ENCODE results near the gene COMP. TPM values are rescaled to one million over a fixed set of nuclear protein-coding genes. Genes with fewer than 3 reads are reported as not detected.
A peak's percentile ranks its signal among the peaks of the same experiment; 100 is the strongest.

COMP gene
- total RNA-seq, 1 experiment from 2014 or later, result not detected

DNA sequence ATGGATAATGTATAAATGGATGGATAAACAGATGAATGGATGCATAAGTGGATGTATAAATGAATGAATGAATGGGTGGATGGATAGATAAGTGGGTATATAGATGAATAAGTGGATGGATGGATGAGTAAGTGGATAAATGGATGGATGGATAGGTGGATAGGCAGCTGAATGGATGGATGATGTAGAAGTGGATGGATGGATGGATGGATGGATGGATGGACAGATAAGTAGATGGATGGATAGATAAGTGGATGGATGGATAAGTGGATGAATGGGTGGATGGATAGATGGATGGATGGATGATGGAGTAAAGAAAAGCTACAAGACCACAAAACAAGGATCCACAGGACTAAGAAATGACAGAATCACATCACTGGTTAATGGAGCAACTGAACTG lies 9.0 kb upstream of the COMP start:
- no peak for DNase-seq
- H3K36me3 Mint-ChIP-seq (ENCODE audit: insufficient read depth, unreplicated experiment), result no peaks in the 10 kb centered on the region
- TF ChIP-seq, protein P1, sequence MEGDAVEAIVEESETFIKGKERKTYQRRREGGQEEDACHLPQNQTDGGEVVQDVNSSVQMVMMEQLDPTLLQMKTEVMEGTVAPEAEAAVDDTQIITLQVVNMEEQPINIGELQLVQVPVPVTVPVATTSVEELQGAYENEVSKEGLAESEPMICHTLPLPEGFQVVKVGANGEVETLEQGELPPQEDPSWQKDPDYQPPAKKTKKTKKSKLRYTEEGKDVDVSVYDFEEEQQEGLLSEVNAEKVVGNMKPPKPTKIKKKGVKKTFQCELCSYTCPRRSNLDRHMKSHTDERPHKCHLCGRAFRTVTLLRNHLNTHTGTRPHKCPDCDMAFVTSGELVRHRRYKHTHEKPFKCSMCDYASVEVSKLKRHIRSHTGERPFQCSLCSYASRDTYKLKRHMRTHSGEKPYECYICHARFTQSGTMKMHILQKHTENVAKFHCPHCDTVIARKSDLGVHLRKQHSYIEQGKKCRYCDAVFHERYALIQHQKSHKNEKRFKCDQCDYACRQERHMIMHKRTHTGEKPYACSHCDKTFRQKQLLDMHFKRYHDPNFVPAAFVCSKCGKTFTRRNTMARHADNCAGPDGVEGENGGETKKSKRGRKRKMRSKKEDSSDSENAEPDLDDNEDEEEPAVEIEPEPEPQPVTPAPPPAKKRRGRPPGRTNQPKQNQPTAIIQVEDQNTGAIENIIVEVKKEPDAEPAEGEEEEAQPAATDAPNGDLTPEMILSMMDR (IDR thresholded peaks at IDR 0.05; ENCODE audit: unreplicated experiment), result no peak
- CTCF ChIA-PET, result no interaction called here
- intact Hi-C loops (cut with micrococcal nuclease; ENCODE audit: unreplicated experiment), result no loop called here
- no TSS peak for BruUV-seq (replicated peaks)
- no peaks in the 10 kb centered on the region for H3K9me3 Mint-ChIP-seq (ENCODE audit: low read depth, unreplicated experiment)
- no peak overlapping the region for H3K27ac Mint-ChIP-seq (ENCODE audit: unreplicated experiment)
- no peaks in the 10 kb centered on the region for H3K27me3 Mint-ChIP-seq (ENCODE audit: unreplicated experiment)
- no peaks in the 10 kb centered on the region for H3K4me1 Mint-ChIP-seq (ENCODE audit: low read depth, unreplicated experiment)
- H3K4me3 Mint-ChIP-seq (ENCODE audit: low read depth, unreplicated experiment), result no peak overlapping the region

DNA sequence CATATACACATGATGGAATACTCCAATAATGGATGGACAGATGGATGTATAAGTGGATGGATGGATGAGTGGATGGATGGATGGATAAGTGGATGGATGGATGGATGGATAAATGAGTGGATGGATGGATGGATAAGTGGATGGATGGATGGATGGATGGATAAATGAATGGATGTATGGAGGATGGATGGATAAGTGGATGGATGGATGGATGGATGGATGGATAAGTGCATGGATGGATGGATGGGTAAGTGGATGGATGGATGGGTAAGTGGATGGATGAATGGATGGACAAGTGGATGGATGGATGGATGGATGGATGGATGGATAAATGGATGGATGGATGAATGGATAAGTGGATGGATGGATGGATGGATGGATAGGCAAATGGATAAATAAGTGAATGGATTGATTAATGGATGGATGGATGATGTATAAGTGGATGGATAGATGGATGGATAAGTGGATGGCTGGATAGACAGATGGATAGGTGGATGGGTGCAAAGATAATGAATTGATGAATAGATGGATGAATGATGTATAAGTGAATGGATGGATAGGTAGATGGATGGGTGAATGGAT lies 8.4 kb upstream of the COMP start:
- CTCF ChIA-PET, result no interaction called here
- intact Hi-C loops (cut with micrococcal nuclease; ENCODE audit: unreplicated experiment), result no loop called here
- TF ChIP-seq, protein P1 (IDR thresholded peaks at IDR 0.05; ENCODE audit: unreplicated experiment), result no peak
- H3K27ac Mint-ChIP-seq (ENCODE audit: unreplicated experiment), result no peak overlapping the region
- no peak for DNase-seq
- no peaks in the 10 kb centered on the region for H3K27me3 Mint-ChIP-seq (ENCODE audit: unreplicated experiment)
- no peaks in the 10 kb centered on the region for H3K36me3 Mint-ChIP-seq (ENCODE audit: insufficient read depth, unreplicated experiment)
- no peaks in the 10 kb centered on the region for H3K9me3 Mint-ChIP-seq (ENCODE audit: low read depth, unreplicated experiment)
- H3K4me1 Mint-ChIP-seq (ENCODE audit: low read depth, unreplicated experiment), result no peaks in the 10 kb centered on the region
- H3K4me3 Mint-ChIP-seq (ENCODE audit: low read depth, unreplicated experiment), result no peak overlapping the region
- BruUV-seq (replicated peaks), result no TSS peak

DNA sequence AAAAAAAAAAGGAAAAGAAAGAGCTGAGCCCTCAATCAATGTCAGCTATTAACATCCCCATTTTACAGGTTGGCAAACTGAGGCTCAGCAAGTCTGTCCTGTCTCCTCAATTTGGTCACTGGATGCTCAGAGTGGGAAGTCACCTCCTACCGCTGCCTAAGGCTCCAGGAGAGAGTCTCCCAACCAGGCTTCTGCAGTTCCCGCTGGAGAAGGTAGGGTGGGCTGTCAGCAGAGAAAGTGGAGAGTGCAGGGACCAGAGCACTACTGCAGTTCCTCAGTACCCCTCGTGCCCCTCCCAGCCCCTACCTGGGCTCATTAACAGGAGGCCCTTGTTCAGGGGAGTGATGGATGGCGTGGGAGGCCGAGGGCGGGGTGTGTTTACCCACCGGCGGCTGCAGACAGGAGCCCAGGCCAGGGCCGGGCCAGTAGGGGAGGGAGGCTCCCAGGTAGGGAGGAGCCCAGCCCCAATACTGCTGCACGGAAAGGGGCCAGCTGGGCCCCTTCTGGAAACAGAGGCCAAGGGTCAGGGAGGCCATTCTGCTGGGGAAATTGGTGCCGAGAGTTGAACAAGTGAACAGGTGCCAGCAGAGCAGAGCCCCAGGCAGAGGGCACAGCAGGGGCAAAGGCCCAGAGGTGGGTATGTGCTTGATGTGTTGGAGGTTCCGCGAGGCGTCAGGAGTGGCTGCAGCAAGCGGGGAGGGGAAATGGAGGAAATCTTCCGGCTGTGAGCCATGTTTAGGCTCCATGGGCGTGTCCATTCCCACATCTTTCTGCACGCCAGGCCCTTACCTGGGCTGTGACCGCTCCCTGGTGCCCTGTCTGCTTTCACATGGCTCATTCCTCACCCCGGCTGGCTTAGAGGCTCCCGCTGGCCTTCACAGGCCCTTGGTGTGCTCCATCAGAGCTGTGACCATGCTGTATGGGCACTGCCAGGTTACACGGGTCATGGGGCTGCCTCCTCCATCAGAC lies 7.6 kb upstream of the COMP start:
- Mint-ChIP-seq H3K27ac (ENCODE audit: unreplicated experiment) (no peak overlapping the region), H3K4me3 (ENCODE audit: low read depth, unreplicated experiment) (no peak overlapping the region), H3K27me3 (ENCODE audit: unreplicated experiment) (peaks cover 5% of the 10 kb centered on the region), H3K9me3 (ENCODE audit: low read depth, unreplicated experiment) (no peaks in the 10 kb centered on the region), H3K36me3 (ENCODE audit: insufficient read depth, unreplicated experiment) (no peaks in the 10 kb centered on the region), H3K4me1 (ENCODE audit: low read depth, unreplicated experiment) (no peaks in the 10 kb centered on the region)
- CTCF ChIA-PET, result no interaction called here
- TF ChIP-seq, protein P1 (IDR thresholded peaks at IDR 0.05; ENCODE audit: unreplicated experiment), result no peak
- peak; percentile 24 for DNase-seq
- no TSS peak for BruUV-seq (replicated peaks)
- intact Hi-C loops (cut with micrococcal nuclease; ENCODE audit: unreplicated experiment), result no loop called here

DNA sequence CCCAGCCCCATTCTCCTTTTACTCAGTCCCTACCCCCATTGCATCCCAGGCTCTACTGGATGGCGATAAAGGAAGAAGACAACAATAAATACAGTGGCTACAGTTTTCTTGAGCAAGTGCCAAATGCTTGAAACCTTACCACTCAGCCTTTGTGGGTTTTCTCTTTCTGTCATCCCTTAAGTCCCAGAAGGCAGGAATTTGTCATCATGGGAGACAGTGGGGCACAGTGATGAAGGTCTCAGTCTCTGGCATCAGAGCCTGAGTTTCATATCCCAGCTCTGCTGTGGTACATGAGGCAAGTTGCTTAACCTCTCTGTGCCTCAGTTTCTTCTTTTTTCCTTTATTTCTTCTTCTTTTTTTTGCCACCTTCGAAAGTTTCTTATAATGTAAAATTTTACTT lies 5.1 kb upstream of the COMP start:
- CTCF ChIA-PET, result interaction anchor here (0.6 kb wide), 1 partner anchor 77 kb away, joined by 3 read pairs; no protein-coding TSS in a partner anchor
- H3K9me3 Mint-ChIP-seq (ENCODE audit: low read depth, unreplicated experiment), result no peaks in the 10 kb centered on the region
- no TSS peak for BruUV-seq (replicated peaks)
- TF ChIP-seq, protein P1 (IDR thresholded peaks at IDR 0.05; ENCODE audit: unreplicated experiment), result no peak
- H3K27ac Mint-ChIP-seq (ENCODE audit: unreplicated experiment), result no peak overlapping the region
- no peak overlapping the region for H3K4me3 Mint-ChIP-seq (ENCODE audit: low read depth, unreplicated experiment)
- no peak for DNase-seq
- intact Hi-C loops (cut with micrococcal nuclease; ENCODE audit: unreplicated experiment), result no loop called here
- no peaks in the 10 kb centered on the region for H3K4me1 Mint-ChIP-seq (ENCODE audit: low read depth, unreplicated experiment)
- H3K36me3 Mint-ChIP-seq (ENCODE audit: insufficient read depth, unreplicated experiment), result no peaks in the 10 kb centered on the region
- peaks cover 30% of the 10 kb centered on the region for H3K27me3 Mint-ChIP-seq (ENCODE audit: unreplicated experiment)

Data from Calu3 (cell line).